ENCODE data around the gene NHEJ1. TPM values are rescaled to one million over a fixed set of nuclear protein-coding genes. Genes with fewer than 3 reads are reported as not detected.

NHEJ1 gene
- total RNA-seq, 1 experiment from 2014 or later, result 22.3 TPM

- Mint-ChIP-seq H3K27ac (no peak overlapping the region), H3K4me3 (no peak overlapping the region), H3K9me3 (no peaks in the 10 kb centered on the region), H3K4me1 (peaks cover 9% of the 10 kb centered on the region), H3K27me3 (ENCODE audit: low read depth) (no peaks in the 10 kb centered on the region), H3K36me3 (no peaks in the 10 kb centered on the region)
- DNase-seq (ENCODE audit: low spot score), result no peak
- POLR2A ChIA-PET, result no interaction called here
- ATAC-seq, result no peak
- TF ChIP-seq PRRX2 (CRISPR knock-in tag; IDR thresholded peaks at IDR 0.05) (no peak), ZNF396 (CRISPR knock-in tag; IDR thresholded peaks at IDR 0.05; ENCODE audit: borderline replicate concordance) (no peak), CREM (CRISPR knock-in tag; IDR thresholded peaks at IDR 0.05) (no peak), NFE2L1 (CRISPR knock-in tag; IDR thresholded peaks at IDR 0.05) (no peak), FOXK1 (CRISPR knock-in tag; IDR thresholded peaks at IDR 0.05) (no peak), ATF3 (CRISPR knock-in tag; conservative IDR thresholded peaks at IDR 0.05) (no peak), RORB (CRISPR knock-in tag; IDR thresholded peaks at IDR 0.05) (no peak), ZNF121 (CRISPR knock-in tag; IDR thresholded peaks at IDR 0.05) (no peak), ZNF423 (CRISPR knock-in tag; IDR thresholded peaks at IDR 0.05) (no peak), ZMAT4 (CRISPR knock-in tag; IDR thresholded peaks at IDR 0.05) (no peak), E2F1 (CRISPR knock-in tag; IDR thresholded peaks at IDR 0.05) (no peak), NFYB (CRISPR knock-in tag; conservative IDR thresholded peaks at IDR 0.05; ENCODE audit: low read depth) (no peak), KAT7 (CRISPR knock-in tag; IDR thresholded peaks at IDR 0.05; ENCODE audit: borderline replicate concordance) (no peak), ZNF671 (CRISPR knock-in tag; IDR thresholded peaks at IDR 0.05) (no peak), ZNF219 (CRISPR knock-in tag; IDR thresholded peaks at IDR 0.05; ENCODE audit: borderline replicate concordance) (no peak), TP53 (CRISPR knock-in tag; IDR thresholded peaks at IDR 0.05) (no peak), ARID4B (CRISPR knock-in tag; IDR thresholded peaks at IDR 0.05; ENCODE audit: borderline replicate concordance) (no peak)
- TF ChIP-seq, protein P1, sequence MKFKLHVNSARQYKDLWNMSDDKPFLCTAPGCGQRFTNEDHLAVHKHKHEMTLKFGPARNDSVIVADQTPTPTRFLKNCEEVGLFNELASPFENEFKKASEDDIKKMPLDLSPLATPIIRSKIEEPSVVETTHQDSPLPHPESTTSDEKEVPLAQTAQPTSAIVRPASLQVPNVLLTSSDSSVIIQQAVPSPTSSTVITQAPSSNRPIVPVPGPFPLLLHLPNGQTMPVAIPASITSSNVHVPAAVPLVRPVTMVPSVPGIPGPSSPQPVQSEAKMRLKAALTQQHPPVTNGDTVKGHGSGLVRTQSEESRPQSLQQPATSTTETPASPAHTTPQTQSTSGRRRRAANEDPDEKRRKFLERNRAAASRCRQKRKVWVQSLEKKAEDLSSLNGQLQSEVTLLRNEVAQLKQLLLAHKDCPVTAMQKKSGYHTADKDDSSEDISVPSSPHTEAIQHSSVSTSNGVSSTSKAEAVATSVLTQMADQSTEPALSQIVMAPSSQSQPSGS (CRISPR knock-in tag; IDR thresholded peaks at IDR 0.05; ENCODE audit: borderline replicate concordance, low read depth), result no peak
- TF ChIP-seq, protein P2, sequence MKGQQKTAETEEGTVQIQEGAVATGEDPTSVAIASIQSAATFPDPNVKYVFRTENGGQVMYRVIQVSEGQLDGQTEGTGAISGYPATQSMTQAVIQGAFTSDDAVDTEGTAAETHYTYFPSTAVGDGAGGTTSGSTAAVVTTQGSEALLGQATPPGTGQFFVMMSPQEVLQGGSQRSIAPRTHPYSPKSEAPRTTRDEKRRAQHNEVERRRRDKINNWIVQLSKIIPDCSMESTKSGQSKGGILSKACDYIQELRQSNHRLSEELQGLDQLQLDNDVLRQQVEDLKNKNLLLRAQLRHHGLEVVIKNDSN (CRISPR knock-in tag; IDR thresholded peaks at IDR 0.05), result no peak
- TF ChIP-seq, protein P3, sequence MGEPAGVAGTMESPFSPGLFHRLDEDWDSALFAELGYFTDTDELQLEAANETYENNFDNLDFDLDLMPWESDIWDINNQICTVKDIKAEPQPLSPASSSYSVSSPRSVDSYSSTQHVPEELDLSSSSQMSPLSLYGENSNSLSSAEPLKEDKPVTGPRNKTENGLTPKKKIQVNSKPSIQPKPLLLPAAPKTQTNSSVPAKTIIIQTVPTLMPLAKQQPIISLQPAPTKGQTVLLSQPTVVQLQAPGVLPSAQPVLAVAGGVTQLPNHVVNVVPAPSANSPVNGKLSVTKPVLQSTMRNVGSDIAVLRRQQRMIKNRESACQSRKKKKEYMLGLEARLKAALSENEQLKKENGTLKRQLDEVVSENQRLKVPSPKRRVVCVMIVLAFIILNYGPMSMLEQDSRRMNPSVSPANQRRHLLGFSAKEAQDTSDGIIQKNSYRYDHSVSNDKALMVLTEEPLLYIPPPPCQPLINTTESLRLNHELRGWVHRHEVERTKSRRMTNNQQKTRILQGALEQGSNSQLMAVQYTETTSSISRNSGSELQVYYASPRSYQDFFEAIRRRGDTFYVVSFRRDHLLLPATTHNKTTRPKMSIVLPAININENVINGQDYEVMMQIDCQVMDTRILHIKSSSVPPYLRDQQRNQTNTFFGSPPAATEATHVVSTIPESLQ (CRISPR knock-in tag; IDR thresholded peaks at IDR 0.05), result no peak
- CTCF ChIA-PET, result interaction anchor here (1.0 to 1.7 kb wide), 6 partner anchors 12 to 150 kb away, joined by 3 to 7 read pairs (median 4); no protein-coding TSS in a partner anchor
These were observed 29.3 kb downstream of the NHEJ1 start for GRCh38 chr2:219131327-219131726.
